ENCODE data around the gene ATG16L1.

DNA sequence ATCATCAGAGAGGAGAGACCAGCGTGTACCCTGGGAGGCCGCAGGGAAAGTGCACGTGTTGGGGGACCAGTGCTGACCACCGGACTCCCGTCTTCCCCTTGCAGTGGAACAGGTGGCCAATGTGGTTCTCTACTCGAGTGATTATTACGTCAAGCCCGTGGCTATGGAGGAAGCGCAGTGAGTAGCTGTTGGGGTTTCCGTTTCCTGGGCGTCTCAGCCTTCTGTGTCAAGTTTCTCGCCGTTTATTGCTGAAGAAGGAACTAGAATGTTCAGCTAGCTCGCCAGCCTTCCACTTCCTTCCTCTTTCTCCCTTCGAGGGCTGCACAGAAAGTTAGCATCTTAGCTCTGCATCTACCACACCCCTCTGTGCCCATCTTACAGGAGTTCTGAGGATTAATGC, 80.1 kb downstream of the ATG16L1 start:
- TF ChIP-seq, protein P1, sequence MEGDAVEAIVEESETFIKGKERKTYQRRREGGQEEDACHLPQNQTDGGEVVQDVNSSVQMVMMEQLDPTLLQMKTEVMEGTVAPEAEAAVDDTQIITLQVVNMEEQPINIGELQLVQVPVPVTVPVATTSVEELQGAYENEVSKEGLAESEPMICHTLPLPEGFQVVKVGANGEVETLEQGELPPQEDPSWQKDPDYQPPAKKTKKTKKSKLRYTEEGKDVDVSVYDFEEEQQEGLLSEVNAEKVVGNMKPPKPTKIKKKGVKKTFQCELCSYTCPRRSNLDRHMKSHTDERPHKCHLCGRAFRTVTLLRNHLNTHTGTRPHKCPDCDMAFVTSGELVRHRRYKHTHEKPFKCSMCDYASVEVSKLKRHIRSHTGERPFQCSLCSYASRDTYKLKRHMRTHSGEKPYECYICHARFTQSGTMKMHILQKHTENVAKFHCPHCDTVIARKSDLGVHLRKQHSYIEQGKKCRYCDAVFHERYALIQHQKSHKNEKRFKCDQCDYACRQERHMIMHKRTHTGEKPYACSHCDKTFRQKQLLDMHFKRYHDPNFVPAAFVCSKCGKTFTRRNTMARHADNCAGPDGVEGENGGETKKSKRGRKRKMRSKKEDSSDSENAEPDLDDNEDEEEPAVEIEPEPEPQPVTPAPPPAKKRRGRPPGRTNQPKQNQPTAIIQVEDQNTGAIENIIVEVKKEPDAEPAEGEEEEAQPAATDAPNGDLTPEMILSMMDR (IDR thresholded peaks at IDR 0.05): no peak
- TF ChIP-seq EP300 (IDR thresholded peaks at IDR 0.05): no peak

All from ovary (tissue), 3 donors.